NCI-H2081 treated with DMSO at 0.1 percent for 48 hours (cell line): ENCODE data around the gene ANKRD30A.
"Not testable (repeated sequence)": the region's sequence is repeated elsewhere in the genome, so short reads cannot be mapped to it uniquely, and the experiment has no call there.

Experiments used
- DNase-seq: peaks from one replicate; lab custom pipeline; 2025; lab: John Stamatoyannopoulos, UW

ANKRD30A gene, protein sequence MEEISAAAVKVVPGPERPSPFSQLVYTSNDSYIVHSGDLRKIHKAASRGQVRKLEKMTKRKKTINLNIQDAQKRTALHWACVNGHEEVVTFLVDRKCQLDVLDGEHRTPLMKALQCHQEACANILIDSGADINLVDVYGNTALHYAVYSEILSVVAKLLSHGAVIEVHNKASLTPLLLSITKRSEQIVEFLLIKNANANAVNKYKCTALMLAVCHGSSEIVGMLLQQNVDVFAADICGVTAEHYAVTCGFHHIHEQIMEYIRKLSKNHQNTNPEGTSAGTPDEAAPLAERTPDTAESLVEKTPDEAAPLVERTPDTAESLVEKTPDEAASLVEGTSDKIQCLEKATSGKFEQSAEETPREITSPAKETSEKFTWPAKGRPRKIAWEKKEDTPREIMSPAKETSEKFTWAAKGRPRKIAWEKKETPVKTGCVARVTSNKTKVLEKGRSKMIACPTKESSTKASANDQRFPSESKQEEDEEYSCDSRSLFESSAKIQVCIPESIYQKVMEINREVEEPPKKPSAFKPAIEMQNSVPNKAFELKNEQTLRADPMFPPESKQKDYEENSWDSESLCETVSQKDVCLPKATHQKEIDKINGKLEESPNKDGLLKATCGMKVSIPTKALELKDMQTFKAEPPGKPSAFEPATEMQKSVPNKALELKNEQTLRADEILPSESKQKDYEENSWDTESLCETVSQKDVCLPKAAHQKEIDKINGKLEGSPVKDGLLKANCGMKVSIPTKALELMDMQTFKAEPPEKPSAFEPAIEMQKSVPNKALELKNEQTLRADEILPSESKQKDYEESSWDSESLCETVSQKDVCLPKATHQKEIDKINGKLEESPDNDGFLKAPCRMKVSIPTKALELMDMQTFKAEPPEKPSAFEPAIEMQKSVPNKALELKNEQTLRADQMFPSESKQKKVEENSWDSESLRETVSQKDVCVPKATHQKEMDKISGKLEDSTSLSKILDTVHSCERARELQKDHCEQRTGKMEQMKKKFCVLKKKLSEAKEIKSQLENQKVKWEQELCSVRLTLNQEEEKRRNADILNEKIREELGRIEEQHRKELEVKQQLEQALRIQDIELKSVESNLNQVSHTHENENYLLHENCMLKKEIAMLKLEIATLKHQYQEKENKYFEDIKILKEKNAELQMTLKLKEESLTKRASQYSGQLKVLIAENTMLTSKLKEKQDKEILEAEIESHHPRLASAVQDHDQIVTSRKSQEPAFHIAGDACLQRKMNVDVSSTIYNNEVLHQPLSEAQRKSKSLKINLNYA (N-terminal part only)

DNA sequence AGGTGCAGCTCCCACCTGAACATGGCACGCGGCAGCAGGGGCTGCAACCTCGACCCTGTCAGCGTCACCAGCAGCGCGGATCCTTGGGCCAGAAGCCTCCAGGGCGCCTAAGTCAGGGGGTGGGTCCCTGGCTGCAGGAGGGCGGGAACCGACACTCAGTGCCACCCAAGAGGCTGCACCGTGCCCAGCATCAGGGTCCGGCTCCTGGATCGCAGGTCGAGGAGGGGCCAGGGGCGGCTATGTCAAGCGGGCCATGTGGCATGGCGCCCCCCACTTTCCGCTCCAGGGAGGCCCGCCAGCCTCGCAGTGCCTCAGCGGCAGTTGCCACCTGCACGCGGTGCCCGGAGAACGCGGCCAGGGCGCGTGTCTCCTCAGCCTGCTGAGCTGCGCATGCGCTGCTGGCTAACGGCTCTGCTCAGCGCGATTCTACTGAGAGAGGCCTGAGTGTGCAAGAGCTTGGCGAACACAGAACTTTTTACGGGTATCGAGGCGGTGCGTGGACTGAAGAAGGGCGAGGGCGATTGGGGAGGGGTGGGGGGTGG is at the start of gene ANKRD30A:
TSS of gene ANKRD30A (plus strand) at position 408 of the 542 bp plus-strand sequence. CDS start 190 bp downstream, outside the sequence.
- no peak for DNase-seq

DNA sequence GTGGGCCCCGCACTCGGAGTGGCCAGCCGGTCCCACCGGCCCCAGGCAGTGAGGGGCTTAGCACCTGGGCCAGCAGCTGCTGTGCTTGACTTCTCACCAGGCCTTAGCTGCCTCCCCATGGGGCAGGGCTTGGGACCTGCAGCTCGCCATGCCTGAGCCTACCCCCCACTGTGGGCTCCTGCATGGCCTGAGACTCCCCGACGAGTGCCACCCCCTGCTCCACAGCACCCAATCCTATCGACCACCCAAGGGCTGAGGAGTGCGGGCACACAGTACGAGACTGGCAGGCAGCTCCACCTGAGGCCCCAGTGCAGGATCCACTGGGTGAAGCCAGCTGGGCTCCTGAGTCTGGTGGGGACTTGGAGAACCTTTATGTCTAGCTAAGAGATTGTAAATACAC is 49.3 kb upstream of the ANKRD30A start:
- DNase-seq: not testable (repeated sequence)

DNA sequence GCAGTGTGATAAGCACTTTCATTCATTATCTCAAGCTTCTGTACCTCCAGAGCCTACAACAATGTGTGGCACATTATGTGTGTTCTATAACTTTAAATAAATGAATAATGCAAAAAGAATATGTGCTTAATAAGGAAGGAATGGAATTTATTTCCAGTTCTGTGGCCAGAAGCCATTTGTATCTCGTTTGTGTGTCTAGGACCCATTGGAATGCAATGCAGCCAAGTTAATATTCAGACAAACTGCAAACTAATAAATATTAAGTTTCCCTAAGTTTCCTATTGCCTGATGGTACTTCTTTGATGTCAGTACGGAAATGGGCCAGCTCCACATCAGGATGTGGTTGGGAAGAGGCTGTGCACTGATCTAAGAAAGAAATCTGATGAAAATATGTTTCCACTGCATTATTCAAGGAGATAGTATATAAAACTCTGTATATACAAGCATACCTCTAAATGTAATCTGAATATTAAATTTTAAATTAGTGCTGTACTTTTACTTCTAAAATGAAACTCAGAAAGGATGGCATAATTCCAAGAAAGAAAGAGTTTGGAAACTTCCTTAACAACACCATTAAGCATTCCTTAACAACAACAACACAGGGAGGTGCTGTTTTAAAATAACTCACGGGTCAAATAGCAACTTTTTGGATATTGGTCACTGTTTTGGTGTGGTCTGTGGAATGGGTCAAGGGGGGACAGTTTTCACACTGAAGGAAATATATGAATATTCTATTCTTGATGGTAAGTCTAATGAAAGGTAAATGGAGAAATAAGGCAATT is 29.4 kb upstream of the ANKRD30A start:
- no peak for DNase-seq

DNA sequence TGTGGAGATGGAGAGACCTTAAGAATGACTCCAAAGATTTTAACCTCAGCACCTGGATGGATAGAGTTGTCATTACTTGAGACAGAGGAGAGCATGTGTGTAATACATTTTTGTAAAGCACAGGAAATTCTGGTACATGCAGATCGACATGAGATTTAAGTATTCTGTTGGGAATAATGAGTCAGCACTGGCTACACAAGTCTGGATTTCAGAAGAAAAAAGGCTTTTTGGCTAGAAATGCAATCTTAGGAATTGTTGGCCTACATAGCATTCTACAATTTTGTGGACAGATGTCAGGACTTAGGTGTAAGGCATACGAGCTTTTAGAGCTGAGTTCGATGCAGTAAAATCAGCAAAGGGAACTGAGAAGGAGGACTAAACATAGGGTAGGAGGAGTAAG is 24.1 kb upstream of the ANKRD30A start:
- DNase-seq: no peak

DNA sequence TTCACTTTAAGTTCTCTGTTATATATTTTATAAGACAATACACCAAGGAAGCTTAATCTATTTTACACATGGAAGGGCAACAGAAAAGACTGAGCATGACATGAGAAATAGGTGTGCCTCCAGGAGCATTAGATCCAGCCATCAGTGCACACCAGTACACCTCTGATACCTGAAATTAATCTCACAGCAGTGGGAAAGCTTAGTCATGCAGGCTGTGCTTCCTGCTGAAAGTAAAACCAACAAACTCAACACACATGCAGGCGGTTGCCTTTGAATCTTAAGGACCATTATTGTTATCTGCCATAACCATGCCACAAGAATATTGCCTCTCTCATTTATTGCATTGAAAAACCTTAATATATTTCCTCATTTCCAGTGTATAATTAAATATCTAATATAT is 16.4 kb upstream of the ANKRD30A start:
- DNase-seq: no peak

DNA sequence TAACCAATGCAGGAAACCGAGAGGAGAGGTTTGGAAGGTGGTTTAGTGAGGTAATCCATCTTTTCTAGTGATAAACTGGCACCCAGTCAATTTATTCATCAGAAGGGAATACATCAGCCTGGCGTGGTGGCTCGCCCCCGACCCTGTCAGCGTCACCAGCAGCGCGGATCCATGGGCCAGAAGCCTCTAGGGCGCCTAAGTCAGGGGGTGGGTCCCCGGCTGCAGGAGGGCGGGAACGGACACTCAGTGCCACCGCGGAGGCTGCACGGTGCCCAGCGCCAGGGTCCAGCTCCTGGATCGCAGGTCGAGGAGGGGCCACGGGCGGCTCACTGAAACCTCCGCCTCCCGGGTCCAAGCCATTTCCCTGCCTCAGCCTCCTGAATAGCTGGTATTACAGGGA is 866 bp upstream of the ANKRD30A start:
- no peak for DNase-seq

DNA sequence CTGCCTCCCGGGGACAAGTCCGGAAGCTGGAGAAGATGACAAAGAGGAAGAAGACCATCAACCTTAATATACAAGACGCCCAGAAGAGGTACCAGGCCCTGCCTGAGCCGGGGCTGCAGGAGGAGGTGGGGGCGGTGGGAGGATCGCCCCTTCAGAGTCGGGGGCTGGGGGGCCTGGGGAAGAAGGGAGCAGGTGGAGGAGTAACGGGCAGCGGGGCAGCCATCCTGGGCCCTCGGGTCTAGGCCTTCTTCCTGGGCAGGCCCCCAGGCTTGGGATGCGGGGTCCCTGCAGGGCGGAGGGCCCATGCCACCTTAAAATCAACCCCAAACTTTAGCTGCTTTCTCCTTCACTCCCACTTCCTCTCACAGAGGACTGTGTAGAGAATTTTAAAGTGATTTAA is 523 bp downstream of the ANKRD30A start:
- DNase-seq: no peak

DNA sequence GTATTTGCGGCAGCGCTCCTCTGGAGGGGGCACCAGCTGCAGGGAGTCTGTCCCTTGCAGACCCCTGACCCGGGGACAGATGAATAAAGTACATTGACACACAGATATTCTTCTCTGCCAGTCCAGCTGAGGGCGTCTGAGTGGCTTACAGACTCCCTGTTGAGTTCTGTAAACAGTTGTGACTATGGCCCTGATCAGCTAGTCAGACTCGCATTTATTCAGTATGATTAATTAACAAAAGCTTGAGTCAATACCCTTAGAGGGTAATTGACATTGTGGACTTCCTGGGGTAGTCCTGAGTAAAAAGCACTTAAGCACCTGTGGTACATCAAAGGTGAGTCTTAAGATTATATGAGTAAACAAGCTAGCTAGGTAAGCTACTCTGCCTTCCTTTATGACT is 21.0 kb downstream of the ANKRD30A start:
- no peak for DNase-seq

DNA sequence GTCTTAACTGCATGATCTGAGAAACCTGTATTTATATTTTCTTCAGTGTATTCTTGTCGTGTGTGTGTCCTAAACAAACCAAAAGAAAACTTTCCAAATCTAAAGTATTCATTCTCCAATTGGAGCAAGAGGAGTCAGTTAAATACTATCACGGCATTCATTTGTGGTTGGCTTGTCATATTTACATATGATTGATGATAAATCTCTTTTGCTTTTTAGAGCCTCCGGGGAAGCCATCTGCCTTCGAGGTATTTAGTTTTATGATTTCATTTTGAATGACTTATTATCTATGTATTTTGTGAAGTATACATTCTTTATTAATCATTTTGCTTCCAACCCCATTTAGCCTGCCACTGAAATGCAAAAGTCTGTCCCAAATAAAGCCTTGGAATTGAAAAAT is 37.0 kb downstream of the ANKRD30A start:
- not testable (repeated sequence) for DNase-seq

DNA sequence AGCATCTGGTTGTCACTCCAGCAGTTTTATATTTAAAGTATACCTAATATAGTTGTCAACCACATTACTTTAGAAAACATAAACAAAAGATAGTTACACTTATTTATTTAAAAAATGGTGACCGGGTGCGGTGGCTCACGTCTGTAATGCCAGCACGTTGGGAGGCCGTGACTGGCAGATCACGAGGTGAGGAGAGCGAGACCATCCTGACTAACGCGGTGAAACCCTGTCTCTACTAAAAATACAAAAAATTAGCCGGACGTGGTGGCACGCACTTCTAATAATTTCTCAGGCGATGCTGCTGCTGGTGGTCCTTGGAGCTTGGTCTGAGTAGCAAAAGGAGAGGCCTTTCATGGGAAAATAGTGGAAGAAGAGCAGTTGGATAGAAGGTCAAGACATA is 46.5 kb downstream of the ANKRD30A start:
- DNase-seq: not testable (repeated sequence)

DNA sequence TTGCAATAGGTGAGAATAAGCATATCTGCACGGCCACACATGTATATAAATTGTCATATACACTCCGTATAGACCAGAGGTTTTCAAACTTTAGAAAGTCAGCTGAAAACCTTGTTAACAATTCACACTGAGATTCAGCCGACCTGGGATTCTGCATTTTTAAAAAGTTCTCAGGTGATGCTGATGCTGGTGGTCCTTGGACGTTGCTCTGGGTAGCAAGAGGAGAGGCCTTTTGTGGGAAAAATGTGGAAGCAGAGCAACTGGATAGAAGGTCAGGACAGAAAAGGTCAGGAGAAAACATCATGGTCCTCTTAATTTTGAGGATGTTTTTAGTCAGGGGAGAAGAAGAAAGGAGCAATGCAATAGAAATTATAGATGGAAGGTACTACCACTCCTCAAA is 52.9 kb downstream of the ANKRD30A start:
- DNase-seq: not testable (repeated sequence)

DNA sequence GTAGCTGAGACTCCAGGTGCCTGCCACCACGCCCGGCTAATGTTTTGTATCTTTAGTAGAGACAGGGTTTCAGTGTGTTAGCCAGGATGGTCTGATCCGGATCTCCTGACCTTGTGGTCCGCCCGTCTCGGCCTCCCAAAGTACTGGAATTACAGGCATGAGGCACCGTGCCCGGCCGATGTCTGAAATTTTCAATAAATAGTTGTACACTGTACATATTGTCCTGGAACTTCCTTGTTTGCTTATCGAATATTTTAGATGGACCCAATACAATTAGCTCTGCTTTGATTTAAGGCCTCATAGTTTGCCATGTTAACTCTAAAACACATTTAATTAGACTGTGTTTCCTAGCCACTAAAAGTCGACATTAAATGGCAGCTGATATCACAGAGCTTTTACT is 57.3 kb downstream of the ANKRD30A start:
- not testable (repeated sequence) for DNase-seq

DNA sequence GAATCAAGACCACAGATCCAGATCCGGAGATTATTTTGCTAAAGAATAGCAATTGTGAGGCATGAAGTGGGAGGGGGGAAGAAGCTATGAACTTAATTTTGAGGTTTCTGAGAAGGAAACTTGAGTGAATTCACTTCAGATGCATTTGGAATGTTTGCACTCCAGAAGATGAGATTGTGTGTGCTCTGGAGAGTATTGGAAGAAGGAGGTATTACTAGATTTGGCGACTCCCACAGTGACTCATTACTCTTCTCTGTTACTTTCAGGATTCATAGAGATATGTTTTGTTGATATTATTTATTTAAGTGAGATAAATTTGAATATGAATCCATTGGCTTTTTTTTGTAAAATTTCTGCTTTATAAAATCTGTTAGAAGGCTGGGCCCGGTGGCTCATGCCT is 80.7 kb downstream of the ANKRD30A start:
- no peak for DNase-seq

DNA sequence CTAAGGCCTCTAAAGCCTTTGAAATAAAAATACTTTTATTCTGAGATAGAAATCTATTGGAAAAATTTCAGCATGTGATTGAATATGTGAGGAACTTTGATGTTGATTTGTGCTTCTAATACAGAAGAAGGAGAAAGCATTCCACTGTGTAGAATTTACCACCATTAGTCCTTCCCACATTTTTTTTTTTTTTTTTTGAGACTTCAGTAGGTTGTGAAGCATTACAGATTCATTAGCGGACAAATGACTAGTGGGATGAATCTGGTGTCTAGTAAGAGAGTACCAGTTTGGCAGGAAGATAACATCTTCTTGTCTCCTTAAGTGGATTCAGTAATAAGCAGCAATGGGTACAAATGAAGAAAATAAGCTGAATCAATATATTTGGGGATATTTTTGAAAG is 95.5 kb downstream of the ANKRD30A start:
- DNase-seq: no peak

DNA sequence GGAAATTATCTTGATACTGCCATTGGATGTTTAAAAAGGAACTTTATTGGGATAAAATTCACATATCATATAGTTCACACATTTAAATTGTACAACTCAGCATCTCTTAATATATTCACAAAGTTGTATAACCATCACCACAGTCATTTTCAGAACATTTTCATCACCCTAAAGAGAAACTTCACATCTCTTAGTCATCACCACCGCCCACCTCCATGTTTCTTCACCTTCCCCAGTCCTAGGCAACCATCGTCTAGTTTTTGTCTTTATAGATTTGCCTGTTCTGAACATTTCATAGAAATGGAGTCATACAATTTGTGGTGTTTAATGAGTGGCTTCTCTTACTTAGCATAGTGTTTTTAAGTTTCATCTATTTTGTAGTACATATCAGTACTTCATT is 96.6 kb downstream of the ANKRD30A start:
- no peak for DNase-seq

DNA sequence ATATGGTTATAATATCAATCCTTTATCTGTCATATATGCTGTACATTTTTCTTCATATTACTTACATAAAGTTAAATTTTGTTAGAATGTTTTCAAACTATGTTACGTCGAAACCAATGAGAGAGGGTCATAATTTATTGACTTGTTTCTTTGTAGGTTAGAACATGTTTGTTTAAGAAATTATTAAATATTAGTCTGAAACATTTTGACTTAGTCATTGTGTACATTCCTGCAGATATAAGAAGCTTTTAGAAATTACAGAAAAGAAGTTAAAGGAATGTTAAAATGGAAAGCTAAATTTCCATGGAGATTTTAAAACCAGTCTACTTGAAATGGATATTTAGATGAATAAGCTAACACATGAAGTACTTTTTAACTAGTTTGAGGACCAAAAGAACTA is 99.8 kb downstream of the ANKRD30A start:
- no peak for DNase-seq

DNA sequence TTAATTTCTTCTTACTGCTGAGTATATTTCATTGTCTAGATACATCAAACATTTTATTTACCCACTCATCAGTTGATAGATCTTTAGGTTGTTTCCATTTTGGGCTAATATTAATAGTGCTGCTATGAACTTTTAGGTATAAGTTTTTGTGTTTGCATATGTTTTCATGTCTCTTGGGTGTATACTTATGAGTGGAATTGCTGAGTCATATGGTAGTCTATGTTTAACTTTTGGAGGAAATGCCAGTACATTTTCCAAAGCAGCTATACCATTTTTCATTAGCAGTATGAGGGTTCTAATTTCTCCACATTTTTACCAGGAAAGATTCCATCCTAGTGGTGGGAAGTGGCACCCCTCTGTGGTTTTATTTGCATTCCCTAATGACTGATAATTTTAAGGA is 101.1 kb downstream of the ANKRD30A start:
- no peak for DNase-seq

DNA sequence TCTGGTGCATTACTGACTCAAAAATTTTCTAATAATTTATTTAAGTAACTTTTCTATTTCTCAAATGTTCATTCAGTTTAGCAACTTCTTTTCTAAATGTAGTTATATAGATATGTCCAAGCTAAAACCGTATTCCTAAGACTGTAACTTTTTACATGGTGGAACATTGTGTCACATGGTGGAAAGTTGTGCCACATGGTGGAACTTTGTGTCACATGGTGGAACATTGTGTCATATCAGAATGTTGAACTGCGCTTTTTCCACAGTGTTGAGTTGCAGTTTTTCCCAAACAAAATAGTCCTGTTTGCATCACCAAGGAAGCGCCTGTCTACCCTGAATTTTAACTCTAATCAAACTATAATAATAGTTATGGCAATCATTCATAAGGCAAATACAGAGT is 109.3 kb downstream of the ANKRD30A start:
- no peak for DNase-seq

DNA sequence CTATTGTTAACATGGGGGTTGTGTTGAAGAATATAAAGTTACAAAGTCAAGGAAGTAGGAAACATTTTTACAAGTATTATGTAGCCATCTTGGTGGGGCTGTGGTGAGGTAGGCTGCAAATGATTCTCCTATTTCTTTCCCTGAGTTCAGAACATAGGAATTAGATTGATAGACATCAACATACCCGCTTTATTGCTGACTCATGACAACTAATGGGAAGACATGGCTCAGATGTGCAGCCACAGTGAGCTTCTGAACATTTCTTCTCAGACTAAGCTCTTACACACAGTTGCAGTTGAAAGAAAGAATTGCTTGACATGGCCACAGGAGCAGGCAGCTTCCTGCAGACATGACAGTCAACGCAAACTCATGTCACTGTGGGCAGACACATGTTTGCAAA is 110.7 kb downstream of the ANKRD30A start:
- DNase-seq: no peak

DNA sequence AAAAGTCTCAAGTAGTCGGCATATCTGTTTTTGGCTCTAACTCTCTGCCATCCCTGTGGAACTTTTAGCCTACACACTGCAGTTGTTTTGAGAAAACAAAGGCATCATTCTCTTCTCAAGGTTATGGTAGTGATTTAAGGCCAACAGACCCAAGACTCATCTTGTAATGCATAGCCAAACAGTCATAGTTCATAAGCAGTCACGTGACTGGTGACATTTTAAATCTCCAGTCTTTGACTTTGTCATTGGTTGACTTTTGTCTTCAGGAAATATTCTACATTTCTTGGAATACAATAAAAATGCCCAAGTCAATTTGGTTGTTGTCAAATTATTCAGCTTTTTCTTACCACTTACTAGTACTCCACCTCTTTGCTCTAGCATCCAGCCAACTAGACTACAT is 114.8 kb downstream of the ANKRD30A start:
- no peak for DNase-seq

DNA sequence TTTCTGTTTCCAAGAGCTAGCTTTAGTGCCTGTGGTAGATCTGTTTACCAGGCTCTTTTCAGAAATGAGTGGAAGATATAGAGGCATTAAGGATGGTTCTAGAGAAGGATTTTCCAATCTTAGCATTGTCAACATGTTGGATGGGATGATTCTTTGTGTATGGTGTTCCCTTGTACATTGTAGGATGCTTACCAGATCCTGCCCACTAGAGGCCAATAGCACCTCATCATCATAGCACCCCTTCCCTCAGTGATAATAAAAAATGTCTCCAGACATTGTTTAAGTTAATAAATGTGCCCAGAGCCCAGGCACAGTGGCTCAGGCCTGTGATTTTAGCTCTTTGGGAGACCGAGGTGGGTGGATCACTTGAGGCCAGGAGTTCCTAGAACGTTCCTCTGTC is 121.2 kb downstream of the ANKRD30A start:
- DNase-seq: no peak
